SK-N-SH treated with all-trans-retinoic acid at 6 μM for 48 hours (cell line): ENCODE results near the gene KIFC3.

ENCODE experiments used
- GLIS3 ChIP-seq: fragments of 250-450 bp; sonication (Bioruptor Pico); IDR thresholded peaks from 2 replicates; pipeline ENCODE4 v1.5.0; 2020; ENCODE audit warnings: mild to moderate bottlenecking, moderate library complexity
- TSHZ2 ChIP-seq: fragments of 250-450 bp; sonication (Bioruptor Pico); IDR thresholded peaks from 2 replicates; pipeline ENCODE4 v1.5.0; 2020; ENCODE audit warnings: mild to moderate bottlenecking, moderate library complexity

GRCh38 chr16:57803134-57803990 lies 1.1 kb upstream of the KIFC3 start:
- TF ChIP-seq GLIS3 (CRISPR knock-in tag), result no peak
- no peak for TF ChIP-seq TSHZ2 (CRISPR knock-in tag)
